Heart left ventricle (tissue), 16 donors: ENCODE data around the gene HOXB8. TPM values are rescaled to one million over a fixed set of nuclear protein-coding genes. Genes with fewer than 3 reads are reported as not detected.

Experiments
- ATAC-seq, 4 donors: fragments of 200-7000 bp; cut with Tn5 transposase; one replicate each; pipeline ENCODE4 v1.9.1; 2020 to 2022; ENCODE audit warnings: moderate library complexity in 4 of 4, mild to moderate bottlenecking in 3 of 4, moderate number of reproducible peaks in 1 of 4
- DNase-seq, 5 donors: peaks; one replicate each; pipeline ENCODE4 v3.0.0-alpha.2; 2020
- H3K27ac ChIP-seq, 12 donors: fragments of 200-600 bp; sonication (generic) in 4 of 12; one replicate each; pipeline versions ENCODE4 v1.5.0 to v1.8.0; 2016 to 2022; ENCODE audit warnings: mild to moderate bottlenecking in 2 of 12
- H3K27me3 ChIP-seq, 9 donors: fragments of 200-600 bp; sonication (generic) in 2 of 9; one replicate each; pipeline versions ENCODE4 v1.5.1 to v1.8.0; 2016 to 2022; ENCODE audit warnings: mild to moderate bottlenecking in 3 of 9
- H3K36me3 ChIP-seq, 9 donors: fragments of 200-600 bp; sonication (generic) in 2 of 9; one replicate each; pipeline versions ENCODE4 v1.5.0 to v1.8.0; 2018 to 2022; ENCODE audit warnings: mild to moderate bottlenecking in 2 of 9
- H3K4me1 ChIP-seq, 12 donors: fragments of 200-600 bp; sonication (generic) in 4 of 12; one replicate each; pipeline versions ENCODE4 v1.5.0 to v1.8.0; 2016 to 2022; ENCODE audit warnings: mild to moderate bottlenecking in 3 of 12
- H3K4me3 ChIP-seq, 12 donors: fragments of 200-600 bp; sonication (generic) in 4 of 12; one replicate each; pipeline versions ENCODE4 v1.5.0 to v1.8.0; 2017 to 2022; ENCODE audit warnings: mild to moderate bottlenecking in 9 of 12, moderate library complexity in 4 of 12
- H3K9me3 ChIP-seq, 12 donors: fragments of 200-600 bp; sonication (generic) in 4 of 12; one replicate each; pipeline versions ENCODE4 v1.5.0 to v1.8.0; 2016 to 2022; ENCODE audit warnings: mild to moderate bottlenecking in 1 of 12
- POLR2A ChIP-seq, 2 donors: fragments of 450-650 bp; IDR thresholded peaks; one replicate each; pipeline ENCODE4 v1.6.1; 2017; ENCODE audit warnings: antibody characterized with exemption in 2 of 2, mild to moderate bottlenecking in 2 of 2, moderate library complexity in 2 of 2
- WGBS, 4 donors: extraction: QIAGEN DNeasy Blood & Tissue Kit in 2 of 4; methylation state at CpG; one replicate each; pipeline versions ENCODE4 v1.1.5 to v1.1.7; 2013 to 2018; 5-methylcytosine and 5-hydroxymethylcytosine counted together
- intact Hi-C, 10 donors: fragments of 100-400 bp; cut with DNase I; formaldehyde crosslinking; loops; one replicate each; pipeline versions ENCODE4 v1.11.1 to v1.14.2; 2022
- polyA plus RNA-seq, 2 donors: library from polyadenylated mRNA; stranded (reverse); fragments of 200-250 nt; gene quantifications; one replicate each; pipeline ENCODE4 v1.2.3, GENCODE V29; 2013
- total RNA-seq, 9 donors: library from RNA; depleted of rRNA in 2 of 9; stranded (reverse); fragments of >200 nt in 2 of 9; fragmentation: NEBNext Ultra II Directional in 3 of 9; extraction: Animal tissue kit (Norgen Biotek cat#: 25700) in 3 of 9; gene quantifications; one replicate each; pipeline versions ENCODE4 v1.1.0 to v1.2.4, GENCODE V29; 2016 to 2023
- TF ChIP-seq, protein P1 (sequence below), 12 donors: fragments of 200-600 bp; sonication (generic) in 4 of 12; IDR thresholded peaks; one replicate each; pipeline versions ENCODE4 v1.5.0 to v1.8.0; 2018 to 2022; ENCODE audit warnings: antibody characterized with exemption in 12 of 12, mild to moderate bottlenecking in 5 of 12
- donor health status: ischemic (EF 13 %, LVEDD 7.1; RV severe dilation, severe dysfunction).
- donor health status: healthy with polysubstance abuse.
- donor health status: DM: no; HTN: yes; CAD: no.
- donor health status: DM: no; HTN: no; CAD: no.
- donor health status: ischemic (EF 25% LVEDD 6.9; RV normal size, moderate dysfunction).
- donor health status: ischemic (EF 25% LVEDD 5.7; RV mildly dilated, moderate dysfunction).
- donor health status: healthy.
- donor health status: DM: yes; HTN: yes; CAD: no.
- donor health status: ischemic (EF 35%, LVEDD 5.7; RV mildly dilated, moderate dysfunction).
- donor health status: nonischemic (EF 11% LVEDD 7.7; RV severe dilation, severe dysfunction).
- donor health status: DM: yes; HTN: yes; CAD: no.
- donor health status: PGD.
- donor health status: ischemic (EF 29% LVEDD 5.4; RV normal size, mild dysfunction).
- donor health status: nonischemic (EF 23%, LVEDD 6.1; RV moderate dilation, normal function).

HOXB8 gene
- total and polyA plus RNA-seq, 11 donors, result not detected

DNA sequence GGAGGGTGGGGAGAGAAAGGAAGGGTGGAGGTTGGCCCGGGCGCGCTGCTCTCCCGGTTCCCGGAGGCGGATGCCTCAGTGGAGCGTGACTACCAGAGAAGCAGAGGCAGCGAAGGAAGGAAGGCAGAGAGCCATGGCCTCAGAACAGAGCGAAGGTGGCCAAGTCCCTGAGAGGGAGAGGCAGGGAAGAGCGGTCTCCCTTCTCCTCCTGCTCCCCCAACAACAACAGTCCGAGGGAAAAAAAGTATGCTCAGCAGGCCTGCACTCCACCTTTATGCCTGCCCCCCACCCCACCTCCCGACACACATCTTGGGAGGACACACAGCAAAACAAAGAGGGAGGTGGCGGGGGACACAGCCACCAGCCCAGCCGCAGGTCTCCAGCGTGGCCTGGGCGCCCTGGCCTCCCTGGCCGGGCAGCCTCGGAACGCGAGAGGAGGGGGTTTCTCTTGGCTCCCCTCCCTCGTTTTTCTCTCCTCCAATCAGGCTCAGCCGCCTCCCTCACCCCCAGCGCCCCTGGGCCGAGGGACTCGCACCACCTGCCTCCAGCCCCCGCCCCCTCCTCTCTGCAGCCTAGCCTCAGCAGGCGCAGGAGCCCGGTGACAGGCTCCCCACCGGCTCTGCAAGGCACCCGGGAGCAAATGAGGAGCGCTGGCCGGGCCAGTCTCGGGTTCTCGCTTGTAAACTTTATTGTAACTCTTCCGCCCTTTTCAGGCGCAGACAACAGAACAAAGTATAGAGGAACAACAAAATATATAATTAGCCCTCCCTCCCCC is 3.2 kb downstream of the HOXB8 start:
- whole genome bisulfite sequencing, 4 donors, result 3 to 5% (median 4%) methylated on average over 35 to 36 of the region's 36 CpGs

DNA sequence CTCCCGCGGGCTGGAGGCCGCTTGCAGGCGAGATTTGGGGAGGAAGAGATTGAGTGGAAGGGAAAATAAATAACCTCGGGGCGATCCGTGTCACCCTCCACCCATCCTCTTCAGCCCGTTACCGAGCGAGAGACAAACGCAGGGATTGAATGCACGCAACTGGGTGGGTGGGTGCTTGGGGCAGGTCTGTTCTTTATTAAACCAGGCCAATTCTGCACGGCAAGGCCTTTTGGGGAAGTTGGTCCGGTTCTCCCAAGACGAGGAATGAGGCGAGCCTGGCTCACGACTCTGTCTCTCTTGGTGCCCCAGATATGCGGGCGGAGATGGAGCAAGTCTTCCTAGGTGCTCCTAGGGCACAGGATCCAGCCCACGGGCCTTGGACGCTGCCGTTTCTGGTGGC is 3.9 kb downstream of the HOXB8 start:
- WGBS, 4 donors, result 2 to 6% (median 5%) methylated on average over 22 of the region's 22 CpGs
- no peak for TF ChIP-seq POLR2A (IDR thresholded peaks at IDR 0.05)
- TF ChIP-seq, protein P1, sequence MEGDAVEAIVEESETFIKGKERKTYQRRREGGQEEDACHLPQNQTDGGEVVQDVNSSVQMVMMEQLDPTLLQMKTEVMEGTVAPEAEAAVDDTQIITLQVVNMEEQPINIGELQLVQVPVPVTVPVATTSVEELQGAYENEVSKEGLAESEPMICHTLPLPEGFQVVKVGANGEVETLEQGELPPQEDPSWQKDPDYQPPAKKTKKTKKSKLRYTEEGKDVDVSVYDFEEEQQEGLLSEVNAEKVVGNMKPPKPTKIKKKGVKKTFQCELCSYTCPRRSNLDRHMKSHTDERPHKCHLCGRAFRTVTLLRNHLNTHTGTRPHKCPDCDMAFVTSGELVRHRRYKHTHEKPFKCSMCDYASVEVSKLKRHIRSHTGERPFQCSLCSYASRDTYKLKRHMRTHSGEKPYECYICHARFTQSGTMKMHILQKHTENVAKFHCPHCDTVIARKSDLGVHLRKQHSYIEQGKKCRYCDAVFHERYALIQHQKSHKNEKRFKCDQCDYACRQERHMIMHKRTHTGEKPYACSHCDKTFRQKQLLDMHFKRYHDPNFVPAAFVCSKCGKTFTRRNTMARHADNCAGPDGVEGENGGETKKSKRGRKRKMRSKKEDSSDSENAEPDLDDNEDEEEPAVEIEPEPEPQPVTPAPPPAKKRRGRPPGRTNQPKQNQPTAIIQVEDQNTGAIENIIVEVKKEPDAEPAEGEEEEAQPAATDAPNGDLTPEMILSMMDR (IDR thresholded peaks at IDR 0.05), result no peak
- Histone ChIP-seq H3K36me3 (no peaks in the 10 kb centered on the region), H3K9me3 (peaks cover 0 to under 1% (median 0%) of the 10 kb centered on the region in 12 donors), H3K4me3 (peak overlapping the region in 11 of 12 donors; percentile 4 to 67 (median 44)), H3K27me3 (peaks cover 81 to 100% (median 98%) of the 10 kb centered on the region in 9 donors), H3K4me1 (peaks cover 0 to 45% (median 18%) of the 10 kb centered on the region in 12 donors), H3K27ac (peak overlapping the region in 1 of 12 donors; percentile 80)
- no peak for DNase-seq
- ATAC-seq, result peak in 1 of 4 donors; percentile 21
- intact Hi-C loops, result loop anchor here in 9 of 10 donors (10.0 kb wide), 5 partner anchors 276 to 586 kb away; no protein-coding TSS in a partner anchor

More for the DNA sequence above, 3.2 kb downstream of the HOXB8 start:
- intact Hi-C loops, result loop anchor here in 9 of 10 donors (10.0 kb wide), 5 partner anchors 277 to 587 kb away; no protein-coding TSS in a partner anchor
- DNase-seq (no peak), ATAC-seq (no peak)
- TF ChIP-seq, protein P1 (IDR thresholded peaks at IDR 0.05), result no peak
- no peak for TF ChIP-seq POLR2A (IDR thresholded peaks at IDR 0.05)
- no peaks in the 10 kb centered on the region for H3K9me3 ChIP-seq
- peaks cover 0 to 45% (median 18%) of the 10 kb centered on the region in 12 donors for H3K4me1 ChIP-seq
- H3K27ac ChIP-seq, result peak overlapping the region in 1 of 12 donors; percentile 80
- H3K27me3 ChIP-seq, result peaks cover 82 to 100% (median 98%) of the 10 kb centered on the region in 9 donors
- no peaks in the 10 kb centered on the region for H3K36me3 ChIP-seq
- peak overlapping the region in 9 of 12 donors; percentile 4 to 67 (median 44) for H3K4me3 ChIP-seq

DNA sequence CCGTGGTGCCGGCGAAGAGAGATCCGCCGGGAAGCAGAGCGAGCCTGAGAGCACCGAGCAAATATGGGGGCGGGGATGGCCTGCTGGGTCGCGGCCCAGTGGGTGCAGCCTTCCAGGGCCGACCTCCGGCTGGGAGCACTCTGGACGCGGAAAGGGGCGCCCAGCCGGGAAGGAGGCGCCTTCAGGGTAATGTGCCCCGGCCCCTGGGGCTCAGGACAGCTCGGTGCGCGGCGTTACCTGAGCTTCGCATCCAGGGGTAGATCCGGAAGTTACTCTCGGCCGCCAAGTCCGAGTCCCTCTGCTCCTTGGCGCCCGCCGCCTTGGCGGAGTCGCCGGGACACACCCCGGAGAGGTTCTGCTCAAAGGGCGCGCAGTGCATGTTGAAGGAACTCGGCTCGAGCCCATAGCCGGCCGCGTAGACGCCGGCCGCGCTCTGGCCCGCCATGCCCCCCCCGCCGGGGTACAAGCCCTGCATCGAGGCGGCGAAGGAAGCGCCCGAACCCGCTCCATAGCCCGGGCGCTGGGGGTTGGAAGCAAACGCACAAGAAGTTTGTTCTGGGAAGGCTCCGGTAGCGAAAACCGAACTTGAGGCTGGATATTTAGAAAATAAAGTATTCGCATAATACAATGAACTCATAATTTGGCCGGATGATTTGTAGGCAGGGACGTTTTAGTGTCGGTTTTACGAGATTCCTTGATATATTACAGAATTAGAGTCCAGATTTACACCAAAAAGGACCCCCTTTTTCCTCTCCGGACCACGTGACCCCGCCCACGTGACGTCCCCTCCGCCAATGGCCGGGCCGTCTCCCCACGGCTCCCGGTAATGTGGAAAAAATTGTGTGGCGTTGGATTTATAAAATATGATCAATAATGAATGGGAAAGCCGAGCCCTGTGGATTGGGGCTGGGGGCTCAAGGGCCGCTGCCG is 4.5 kb downstream of the HOXB8 start, which contains the start of gene HOXB7:
Gene HOXB7, minus strand, starts transcription at position 736 of the 930 bp plus-strand sequence. Its CDS starts 99 bp downstream, at position 637.
- intact Hi-C loops, result loop anchor here in 9 of 10 donors (10.0 kb wide), 5 partner anchors 276 to 586 kb away; no protein-coding TSS in a partner anchor
- ATAC-seq, result peak in 3 of 4 donors; percentile 23 to 40 (median 38)
- 1 to 2% (median 2%) methylated on average over 50 to 79 of the region's 79 CpGs for WGBS, 4 donors
- peaks cover 0 to 3% (median 0%) of the 10 kb centered on the region in 12 donors for H3K9me3 ChIP-seq
- TF ChIP-seq, protein P1 (IDR thresholded peaks at IDR 0.05), result no peak
- TF ChIP-seq POLR2A (IDR thresholded peaks at IDR 0.05), result no peak
- H3K36me3 ChIP-seq, result no peaks in the 10 kb centered on the region
- H3K27ac ChIP-seq, result peak within 1 kb of the TSS in 4 of 12 donors; percentile 14 to 80 (median 27)
- peaks cover 0 to 45% (median 18%) of the 10 kb centered on the region in 12 donors for H3K4me1 ChIP-seq
- H3K4me3 ChIP-seq, result peak within 1 kb of the TSS; percentile 2 to 67 (median 44)
- peaks cover 81 to 100% (median 98%) of the 10 kb centered on the region in 9 donors for H3K27me3 ChIP-seq
- DNase-seq, result peak in 3 of 5 donors; percentile 32 to 68 (median 62)
